Activated CD4-positive, alpha-beta T cell treated with anti-CD3 and anti-CD28 coated beads, Interleukin-2, Interleukin-4, amounts not matched to agents 100 ng/mL and 50 ng/mL, durations not matched to agents 16 hours and 8 hours (primary cell): ENCODE data around the gene PRDM11.

Experiments
- DNase-seq: peaks from one replicate; pipeline ENCODE4 v3.0.0-alpha.2; 2020; ENCODE audit warnings: low spot score

The PRDM11 gene

DNA sequence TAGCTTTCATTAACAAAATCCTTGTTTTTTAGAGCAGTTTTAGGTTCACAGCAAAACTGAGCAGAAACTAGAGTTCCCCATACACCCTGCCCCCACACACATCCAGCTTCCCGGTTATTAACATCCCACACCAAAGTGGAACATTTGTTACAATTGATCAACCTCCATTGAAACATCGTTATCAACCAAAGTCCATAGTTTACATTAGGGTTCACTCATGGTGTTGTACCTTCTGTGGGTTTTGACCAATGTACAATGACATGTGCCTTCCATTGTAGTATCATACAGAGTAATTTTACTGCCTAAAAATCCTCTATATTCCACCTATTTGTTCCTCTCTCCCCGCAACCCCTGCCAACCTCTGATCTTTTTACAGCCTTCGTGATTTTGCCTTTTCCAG, 28.5 kb downstream of the PRDM11 start:
- DNase-seq, result no peak

DNA sequence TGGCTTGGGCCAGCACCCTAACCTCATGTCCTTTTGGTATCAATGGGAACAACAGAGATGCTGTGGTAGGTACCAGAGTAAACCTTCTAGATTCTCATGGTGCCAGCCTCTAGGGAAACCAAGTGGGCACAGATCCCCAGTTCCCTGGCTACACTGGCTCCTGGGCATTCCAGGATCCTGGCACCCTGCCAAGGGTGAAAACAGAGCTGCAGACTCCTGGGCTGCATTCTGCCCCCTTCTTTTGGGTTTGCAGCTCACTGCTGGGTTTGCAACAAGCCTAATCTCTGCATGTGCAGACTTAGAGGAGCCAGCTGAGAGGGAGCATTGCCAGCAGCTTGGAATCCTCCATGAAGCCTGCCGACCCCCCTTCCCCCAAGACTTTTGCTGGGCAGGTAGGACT, 30.6 kb downstream of the PRDM11 start:
- DNase-seq, result no peak

DNA sequence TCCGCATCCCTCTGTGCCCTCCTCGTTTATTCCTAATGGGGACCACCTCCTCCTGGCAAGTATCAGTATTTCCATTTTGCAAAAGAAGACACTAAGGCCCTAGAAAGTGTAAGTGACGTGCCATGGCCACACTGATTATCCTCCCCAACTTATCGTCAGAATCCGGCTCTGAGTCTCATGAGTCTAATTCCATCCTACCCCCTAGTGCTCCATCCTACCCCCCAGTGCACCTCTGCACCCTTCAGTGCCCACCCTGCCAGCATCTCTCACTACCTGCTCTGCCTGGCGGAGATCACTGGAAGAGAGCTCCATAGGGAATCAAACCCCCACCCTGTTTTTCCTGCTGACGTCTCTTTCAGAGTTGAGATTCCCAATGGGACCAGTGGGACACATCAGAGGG, 31.8 kb downstream of the PRDM11 start:
- no peak for DNase-seq

DNA sequence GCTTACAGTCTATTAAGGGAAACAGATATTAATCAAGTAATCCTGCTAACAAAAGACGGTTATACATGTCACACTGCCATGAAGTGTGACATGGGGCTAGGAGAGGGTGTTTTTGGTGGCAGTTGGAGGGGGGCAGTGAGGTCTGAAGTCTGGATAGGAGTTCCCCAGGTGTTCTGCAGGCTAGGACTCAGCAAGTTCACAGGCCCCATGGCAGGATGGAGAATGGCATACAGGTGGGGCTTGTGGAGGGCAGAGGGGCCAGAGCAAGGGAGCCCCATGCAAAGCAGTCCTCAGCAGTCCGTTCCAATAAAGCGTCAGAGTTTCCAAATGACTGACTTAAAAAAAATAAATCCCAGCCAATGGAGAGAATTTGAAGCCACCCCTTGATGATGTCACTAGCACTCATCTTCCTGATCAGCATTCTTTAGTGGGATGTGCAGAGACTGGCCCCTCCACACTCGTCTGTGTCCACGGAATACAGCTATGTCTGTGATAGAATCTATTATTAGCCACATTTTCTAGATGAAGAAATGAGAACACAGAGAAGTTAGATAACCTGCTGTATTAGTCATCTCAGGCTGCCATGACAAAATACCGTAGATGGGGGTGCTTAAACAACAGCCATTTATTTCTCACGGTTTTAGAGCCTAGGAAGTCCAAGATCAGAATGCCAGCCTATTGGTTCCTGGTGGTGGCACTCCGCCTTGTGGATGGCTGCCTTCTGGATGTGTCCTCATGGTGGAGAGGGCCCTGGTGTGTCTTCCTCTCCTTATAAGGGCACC, 32.6 kb downstream of the PRDM11 start:
- no peak for DNase-seq

DNA sequence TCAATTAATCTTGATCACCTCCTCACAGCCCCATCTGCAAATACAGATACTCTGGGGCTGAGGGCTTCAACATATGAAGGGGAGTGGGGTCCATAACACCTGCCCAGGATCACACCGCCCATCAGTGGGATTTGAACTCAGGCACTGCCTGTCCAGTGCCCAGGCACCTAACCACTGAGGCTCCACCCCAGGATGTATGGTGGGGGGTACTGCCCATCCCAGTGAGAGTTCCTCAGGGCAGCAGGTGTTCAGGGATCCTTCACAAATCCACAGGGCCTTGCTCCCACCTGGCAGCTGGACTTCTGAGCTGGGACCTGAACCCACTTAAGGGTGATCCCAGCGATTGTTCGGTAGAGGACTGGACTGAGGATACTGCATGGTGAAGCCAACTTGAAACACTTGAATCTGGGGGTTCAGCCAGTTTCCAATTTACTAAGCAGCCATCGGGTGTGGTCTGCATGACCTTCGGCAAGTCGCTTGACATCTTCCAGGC, 33.3 kb downstream of the PRDM11 start:
- DNase-seq, result no peak

DNA sequence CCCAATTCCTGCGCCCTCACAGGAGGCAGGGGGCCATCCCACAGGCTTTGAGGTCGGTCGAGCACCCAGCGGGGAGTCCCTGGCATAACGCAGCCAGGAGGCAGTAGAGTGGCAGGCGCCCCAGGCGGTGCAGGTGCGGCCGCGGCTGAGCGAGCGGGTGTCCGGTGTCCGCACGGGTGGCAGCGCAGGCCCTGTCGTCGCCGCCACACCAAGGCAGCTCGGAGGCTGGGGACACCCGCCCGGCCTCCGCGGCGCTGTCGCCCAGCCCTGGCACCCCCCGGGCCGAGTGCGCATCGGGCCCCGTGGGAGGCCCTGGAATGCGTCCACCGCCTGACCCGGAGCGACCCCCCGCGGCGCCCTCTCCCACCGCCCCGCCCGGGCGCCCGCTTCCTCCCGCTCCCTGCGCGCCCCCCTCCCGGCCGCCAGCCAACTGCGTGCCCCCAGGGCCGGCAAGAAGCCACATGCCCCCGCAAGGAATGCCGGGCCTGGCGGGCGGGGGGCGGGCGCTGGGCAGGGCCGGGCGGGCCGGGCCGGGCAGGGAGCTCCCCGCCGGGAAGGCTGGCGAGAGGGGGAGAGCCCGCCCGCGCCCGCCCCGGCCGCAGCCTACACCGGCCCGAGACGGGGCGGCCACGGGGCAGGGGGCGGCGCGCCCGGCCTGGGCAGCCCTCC, 33.9 kb downstream of the PRDM11 start:
- DNase-seq, result no peak

DNA sequence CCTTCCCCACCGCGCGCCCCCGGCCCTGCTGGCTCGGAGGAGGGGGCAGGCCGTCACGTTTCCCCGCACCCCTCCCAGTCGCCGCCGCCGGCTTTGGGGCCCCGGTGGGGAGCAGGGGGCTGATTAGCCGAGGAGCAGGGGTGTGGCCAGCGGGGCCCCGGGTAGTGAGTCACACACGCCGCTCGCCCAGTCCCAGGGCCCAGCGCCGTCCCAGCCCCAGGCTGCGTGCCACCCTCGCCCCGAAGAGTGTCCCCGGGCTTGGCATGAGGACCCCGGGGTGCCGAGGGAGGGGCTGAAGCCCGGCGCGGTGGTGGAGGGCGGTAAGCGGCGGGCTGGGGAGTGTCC, 34.4 kb downstream of the PRDM11 start:
- DNase-seq, result no peak

DNA sequence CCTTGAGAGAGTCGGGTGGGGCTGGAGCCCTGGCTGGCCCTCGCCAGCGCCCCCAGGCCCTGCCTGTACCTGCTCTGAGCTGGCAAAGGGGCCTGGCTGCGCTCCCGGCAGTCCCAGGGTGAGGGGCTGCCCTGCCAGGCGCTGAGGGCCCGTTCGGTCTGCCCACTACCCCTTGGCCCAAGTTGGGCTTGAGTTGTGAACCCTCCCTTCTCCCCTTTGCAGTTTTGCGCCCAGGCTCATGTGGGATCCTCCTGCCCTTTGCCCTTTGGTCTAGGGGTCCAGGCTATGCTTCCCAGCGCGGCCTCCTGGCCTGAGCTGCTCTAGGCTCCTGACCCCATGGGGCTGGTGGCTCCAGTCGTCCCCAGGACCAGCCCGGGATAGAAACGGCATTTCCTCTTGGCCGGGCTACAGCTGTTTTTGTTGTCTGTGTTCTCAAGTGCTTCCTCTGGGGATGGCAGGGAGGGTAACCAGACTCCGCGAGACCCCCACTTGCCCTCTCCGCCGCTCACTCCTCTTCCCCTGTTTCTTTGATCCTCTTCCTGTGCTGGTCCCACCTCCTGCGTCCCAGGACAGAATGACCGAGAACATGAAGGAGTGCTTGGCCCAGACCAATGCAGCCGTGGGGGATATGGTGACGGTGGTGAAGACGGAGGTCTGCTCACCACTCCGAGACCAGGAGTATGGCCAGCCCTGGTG, 34.9 kb downstream of the PRDM11 start:
- no peak for DNase-seq

DNA sequence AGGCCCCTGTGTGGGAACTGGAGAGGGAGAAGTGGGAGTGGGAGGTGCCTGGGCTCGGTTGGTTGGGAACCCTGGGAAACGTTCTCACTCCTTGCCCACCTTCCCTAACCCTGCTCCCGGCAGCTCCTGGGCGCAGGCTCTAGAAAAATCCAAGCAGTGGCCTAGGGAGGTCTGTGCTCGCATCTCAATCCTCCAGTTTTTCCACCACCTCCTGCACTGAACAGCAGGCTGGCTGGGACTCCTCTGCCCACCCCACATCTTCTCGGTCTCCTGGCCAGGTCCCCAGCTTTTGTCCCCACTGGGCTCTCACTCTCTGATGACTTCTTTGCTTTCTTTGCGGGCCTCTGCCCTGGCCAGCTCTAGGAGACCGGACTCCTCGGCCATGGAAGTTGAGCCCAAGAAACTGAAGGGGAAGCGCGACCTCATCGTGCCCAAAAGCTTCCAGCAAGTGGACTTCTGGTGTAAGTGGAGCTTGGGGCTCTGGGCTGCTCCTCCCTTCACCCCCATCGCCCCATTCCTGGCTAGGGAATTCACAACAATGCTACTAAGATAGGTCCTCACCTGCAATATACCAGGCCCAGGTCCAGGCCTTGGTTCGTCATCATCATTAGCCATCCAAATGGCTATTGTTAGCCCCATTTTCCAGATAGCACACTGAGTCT, 35.6 kb downstream of the PRDM11 start:
- DNase-seq, result no peak

DNA sequence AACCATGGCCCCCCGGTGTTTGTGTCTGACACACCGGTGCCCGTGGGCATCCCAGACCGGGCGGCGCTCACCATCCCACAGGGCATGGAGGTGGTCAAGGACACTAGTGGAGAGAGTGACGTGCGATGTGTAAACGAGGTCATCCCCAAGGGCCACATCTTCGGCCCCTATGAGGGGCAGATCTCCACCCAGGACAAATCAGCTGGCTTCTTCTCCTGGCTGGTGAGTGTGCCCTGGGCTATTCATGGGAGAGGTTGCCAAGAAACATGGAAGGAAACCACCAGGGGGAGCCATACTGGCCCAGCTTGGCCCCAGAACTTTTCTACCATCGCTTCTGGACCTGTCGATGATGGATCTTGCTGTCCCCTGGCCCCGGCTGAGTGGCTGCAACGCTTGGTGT, 36.5 kb downstream of the PRDM11 start:
- DNase-seq, result peak; percentile 15

DNA sequence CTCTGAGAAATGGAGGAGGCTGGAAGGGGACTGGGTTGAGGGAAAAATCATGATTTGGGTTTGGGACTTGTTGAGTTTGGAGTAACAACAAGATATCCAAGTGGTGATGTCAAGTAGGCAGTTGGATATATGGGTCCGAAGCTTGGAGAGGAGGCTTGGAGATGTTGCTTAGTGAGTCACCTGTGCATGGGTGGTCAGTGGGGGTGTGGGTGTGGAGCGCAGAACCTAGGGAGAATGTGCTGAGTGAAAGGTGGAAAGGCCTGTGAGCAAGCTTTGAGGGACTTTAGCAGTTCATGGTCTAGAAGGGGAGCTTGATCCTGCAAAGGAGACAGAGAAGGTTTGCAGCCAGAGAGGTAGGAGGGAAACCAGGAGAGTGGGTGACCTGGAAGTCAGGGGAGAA, 38.2 kb downstream of the PRDM11 start:
- DNase-seq, result no peak

DNA sequence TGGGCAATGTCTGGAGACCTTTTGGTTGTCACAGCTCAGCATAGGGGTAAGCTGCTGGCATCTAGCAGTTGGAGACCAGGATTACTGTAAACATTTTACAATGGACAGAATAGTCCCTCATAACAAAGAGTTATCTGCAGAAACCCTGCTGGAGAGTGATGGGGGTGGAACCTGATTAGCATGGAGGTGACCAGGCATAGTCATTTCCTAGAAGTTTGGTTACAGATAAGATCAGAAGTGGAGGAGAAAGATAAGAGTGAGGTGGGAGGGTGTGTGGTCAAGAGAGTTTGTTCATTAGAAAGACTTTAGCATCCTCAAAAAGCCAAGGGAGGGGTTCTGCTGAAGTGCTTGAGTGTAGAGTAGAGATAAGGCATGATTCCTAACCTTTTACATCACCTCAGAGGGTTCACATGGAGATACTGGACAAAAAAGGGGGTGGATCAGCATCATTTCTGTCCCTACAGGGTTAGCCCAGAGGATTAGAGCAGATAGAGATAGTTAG, 38.8 kb downstream of the PRDM11 start:
- no peak for DNase-seq

DNA sequence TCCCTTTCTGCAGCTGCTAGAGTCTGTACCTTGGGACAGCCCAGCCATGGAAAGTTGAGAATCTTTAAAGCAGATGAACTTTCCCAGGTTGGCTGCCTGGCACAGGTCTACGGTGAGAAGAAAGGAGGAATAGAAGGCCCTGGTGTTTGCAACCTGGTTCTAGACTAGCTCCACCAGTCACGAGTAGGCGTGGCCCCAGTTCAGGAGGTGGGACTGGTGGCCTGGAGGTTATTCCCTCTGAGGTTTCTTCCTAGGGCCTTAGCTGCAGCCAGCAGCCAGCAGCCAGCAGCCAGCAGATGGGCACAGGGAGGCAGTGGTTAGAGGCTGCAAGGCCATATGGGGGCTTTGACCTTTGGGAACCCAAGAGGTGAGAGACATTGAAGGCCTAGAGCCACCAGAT, 40.9 kb downstream of the PRDM11 start:
- DNase-seq, result no peak

DNA sequence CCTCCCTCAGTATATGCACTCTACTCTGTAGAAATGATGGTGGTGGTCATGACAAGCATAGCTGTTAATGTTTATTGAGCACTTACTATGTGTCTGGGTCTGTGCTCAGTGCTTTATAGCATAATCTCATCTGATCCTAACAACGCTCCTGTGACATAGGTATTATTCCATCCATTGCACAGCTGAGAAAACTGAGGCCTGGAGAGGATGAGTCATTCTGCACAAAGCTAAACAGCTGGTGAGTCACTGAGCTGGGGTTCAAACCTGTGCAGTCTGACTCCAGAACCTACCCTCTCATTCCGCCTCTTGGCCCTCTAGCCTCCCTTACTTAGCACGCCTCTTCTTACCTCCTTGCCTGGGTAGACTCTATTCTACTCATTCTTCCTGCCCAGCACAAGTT, 41.7 kb downstream of the PRDM11 start:
- no peak for DNase-seq

DNA sequence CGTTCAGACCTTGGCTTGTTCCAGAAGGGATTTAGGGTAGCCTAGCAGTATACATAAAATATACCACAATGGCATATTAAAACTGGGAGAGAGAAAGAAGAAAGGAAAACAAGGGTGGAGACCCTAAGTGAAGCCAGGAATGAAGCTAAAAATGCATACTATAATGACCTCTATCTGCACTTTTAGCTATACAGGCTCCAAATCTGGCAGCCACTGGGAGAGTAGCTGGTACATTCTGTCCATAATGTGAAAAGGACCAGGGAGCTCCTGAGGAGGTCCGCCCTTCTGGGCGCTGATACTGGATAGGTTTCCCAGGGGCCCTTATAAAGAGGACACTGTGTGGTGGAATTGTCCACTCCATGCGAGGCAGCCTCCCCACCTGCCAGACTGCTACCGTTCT, 42.8 kb downstream of the PRDM11 start:
- DNase-seq, result no peak

DNA sequence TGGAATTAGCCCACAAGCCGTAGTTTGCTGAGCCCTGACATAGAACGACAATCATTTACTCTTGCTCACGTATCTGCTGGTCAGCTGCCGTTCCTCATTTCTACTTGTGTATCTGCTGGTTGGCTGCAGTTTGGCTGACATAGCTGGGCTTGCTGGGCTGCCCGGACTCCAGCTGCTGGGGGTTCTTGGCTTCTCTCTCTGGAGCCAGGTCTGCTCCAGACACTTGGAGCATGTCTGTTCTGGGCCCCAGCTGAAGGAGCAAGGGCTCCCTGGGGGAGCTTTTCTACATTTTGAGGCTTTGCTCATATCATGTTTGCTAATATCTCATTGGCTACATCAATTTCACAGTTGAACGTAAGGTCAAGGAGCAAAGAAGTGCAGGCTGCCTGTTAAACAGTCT, 47.3 kb downstream of the PRDM11 start:
- DNase-seq, result no peak

DNA sequence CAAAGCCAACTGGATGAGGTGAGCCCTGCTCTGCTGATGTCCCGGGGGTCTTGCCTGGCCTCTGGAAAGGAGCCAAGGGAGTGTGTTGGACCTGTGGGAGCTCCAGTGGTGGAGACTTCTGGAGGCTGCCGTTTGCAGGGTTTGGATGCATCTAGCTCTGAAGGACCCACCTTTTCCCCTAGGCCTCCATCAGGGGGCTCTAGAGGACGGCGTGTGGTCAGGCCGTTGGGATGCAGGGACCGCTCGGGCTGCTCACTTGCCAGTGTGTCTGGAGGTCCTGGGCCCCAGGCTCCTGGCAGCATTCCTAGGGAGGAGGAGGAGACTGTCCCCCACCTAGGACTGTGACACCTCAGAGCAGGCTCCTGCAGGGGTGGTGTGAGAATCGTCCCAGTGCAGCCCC, 58.3 kb downstream of the PRDM11 start:
- no peak for DNase-seq

DNA sequence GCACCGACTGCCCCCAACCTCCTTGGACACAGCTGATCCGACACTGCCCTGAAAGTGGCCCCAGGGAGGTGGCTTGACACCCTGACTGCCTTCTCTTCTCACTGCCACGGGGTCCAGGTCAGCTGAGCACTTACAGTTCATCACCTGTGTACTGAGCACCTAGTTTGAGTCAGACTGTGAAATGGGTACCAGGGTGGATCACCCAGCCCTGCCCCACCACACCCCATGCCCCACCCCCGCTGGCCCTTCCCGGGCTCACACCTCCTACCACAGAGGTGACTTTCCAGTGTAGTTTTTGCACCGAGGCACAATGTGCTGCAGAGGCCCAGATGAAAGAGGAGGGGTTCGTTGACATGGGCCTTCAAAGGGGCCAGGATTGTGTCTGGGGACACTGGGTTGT, 59.5 kb downstream of the PRDM11 start:
- DNase-seq, result no peak

DNA sequence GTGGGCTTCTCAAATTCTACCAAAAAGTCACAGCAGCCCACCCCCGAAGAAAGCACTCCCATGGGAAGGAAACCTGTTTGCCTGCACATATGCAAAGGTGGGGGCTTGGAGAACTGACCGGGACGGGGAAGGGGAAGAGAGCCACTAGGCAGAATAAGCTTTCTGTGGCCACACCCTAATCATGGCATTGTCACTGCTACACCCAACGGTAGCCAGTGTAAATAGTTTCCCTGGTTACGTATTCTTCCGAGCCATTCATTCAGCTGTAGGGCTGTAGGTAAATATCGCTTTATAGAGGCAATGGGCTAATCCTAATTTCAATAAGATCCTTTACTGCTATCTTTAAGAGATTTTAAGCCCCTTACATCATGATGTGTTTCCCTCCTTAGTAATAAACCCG, 61.7 kb downstream of the PRDM11 start:
- DNase-seq, result no peak

DNA sequence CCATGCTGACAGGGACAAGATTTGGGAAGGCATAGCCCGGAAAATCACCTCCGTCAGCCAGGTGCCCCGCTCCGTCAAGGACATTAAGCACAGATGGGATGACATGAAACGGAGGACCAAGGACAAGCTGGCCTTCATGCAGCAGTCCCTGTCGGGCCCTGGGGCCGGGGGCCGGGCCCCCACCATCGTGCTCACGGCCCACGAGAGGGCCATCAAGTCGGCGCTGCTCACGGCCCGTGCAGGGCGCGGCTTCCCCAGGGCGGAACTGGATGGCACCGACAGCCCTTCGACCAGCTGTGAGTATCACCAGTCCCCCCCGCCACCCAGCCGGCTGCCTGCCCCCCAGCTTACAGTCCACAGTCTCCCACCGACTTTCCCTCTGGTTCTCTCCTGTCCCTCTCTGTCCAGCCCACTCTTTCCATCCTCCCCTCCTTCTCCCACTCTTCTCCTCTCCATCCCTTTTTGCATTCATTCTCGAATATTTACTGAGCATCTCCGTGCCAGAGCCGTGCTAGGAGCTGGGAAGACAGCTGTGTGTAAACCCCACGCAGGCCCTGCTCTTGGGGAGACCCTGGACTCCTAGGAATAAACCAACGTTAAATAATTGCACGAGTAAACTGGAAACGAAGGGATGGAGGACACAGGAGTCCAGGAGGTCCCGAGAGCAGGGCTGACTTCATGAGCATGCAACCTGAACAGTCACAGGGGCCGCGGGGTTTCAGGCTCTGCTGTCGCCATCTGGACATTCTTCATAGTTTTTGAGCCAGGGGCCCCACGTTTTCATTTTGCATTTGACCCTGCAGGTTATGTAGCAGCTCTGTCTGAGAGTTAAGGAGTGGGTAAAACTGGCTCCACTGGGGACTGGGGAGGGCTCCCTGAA, 62.8 kb downstream of the PRDM11 start:
- no peak for DNase-seq

DNA sequence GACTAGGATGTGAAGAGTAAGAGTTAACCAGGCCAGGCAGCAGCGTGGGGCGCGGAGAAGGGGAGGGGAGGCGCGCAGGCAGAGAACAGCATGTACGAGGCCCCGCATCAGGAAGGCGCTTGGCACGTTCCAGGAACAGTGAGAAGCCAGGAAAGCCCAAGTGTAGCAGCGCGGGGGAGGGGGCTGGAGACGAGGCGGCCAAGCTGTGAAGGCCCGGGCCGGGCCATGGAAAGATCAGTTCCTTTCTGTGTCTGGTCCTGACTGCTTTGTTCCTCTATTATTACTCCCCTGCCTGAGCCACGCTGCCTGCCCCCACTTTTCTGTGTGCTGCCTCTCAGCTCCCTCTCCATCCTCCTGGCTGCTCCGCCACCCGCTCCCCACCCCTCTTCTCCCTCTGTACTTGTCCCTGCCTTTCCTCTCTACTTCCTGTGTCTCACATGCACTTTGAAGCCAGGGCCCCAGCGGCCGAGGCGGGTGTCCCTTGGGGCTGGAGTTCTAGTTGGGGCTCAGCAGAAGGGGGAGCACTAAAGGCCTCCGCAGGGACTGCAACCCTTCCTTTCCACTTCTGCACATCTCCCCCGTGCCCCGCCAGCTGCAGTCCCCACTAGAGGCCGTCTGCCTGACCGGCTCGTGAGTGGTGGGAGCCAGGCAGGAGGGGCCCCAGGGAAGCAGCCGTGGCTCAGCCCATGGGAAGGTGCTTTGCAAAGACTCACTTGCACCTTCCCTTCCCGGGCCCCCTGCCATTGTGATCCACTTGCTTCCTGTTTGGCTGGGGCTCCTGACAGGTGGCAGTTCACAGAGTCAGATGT, 63.7 kb downstream of the PRDM11 start:
- DNase-seq, result no peak
